ENCODE data around the gene ASXL1. TPM values are rescaled to one million over a fixed set of nuclear protein-coding genes. Genes with fewer than 3 reads are reported as not detected.
"Not testable (repeated sequence)": the region's sequence is repeated elsewhere in the genome, so short reads cannot be mapped to it uniquely, and the experiment has no call there.

ASXL1 gene
- total RNA-seq, 1 donor from 2014 or later, result 71.9 TPM

DNA sequence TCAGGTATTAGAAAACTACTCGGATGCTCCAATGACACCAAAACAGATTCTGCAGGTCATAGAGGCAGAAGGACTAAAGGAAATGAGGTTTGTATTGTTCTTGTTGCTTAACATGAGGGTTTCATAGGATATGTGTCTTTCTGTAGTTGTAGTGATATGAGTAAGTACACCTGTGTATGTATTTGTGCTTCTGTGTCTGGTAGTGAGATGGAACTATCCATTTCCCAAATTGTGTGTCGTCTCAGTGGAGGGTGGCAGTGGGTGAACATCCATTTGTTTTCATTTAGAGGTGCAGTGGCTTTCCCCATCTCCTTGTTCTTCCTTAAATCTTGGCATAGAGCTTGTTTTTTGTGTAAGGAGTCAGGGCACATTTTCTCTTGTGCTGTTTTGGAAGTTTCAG is 8.2 kb downstream of the ASXL1 start:
- Histone ChIP-seq H3K9me3 (no peaks in the 10 kb centered on the region), H3K4me1 (peaks cover 59% of the 10 kb centered on the region), H3K36me3 (peaks cover 34% of the 10 kb centered on the region), H3K27me3 (ENCODE audit: low read depth) (no peaks in the 10 kb centered on the region), H3K27ac (no peak overlapping the region), H3K4me3 (no peak overlapping the region)
- TF ChIP-seq CTCF (IDR thresholded peaks at IDR 0.05), result no peak
- ATAC-seq (no peak), DNase-seq (no peak)
- intact Hi-C loops (cut with DNase I), result no loop called here

- ATAC-seq, result no peak
- Histone ChIP-seq H3K9me3 (no peaks in the 10 kb centered on the region), H3K4me3 (no peak overlapping the region), H3K27me3 (ENCODE audit: low read depth) (no peaks in the 10 kb centered on the region), H3K27ac (no peak overlapping the region), H3K4me1 (peaks cover 41% of the 10 kb centered on the region), H3K36me3 (peaks cover 53% of the 10 kb centered on the region)
- TF ChIP-seq CTCF (IDR thresholded peaks at IDR 0.05), result no peak
- intact Hi-C loops (cut with DNase I), result no loop called here
- no peak for DNase-seq
Measured at GRCh38 chr20:32368323-32368722, 10.2 kb downstream of the ASXL1 start.

DNA sequence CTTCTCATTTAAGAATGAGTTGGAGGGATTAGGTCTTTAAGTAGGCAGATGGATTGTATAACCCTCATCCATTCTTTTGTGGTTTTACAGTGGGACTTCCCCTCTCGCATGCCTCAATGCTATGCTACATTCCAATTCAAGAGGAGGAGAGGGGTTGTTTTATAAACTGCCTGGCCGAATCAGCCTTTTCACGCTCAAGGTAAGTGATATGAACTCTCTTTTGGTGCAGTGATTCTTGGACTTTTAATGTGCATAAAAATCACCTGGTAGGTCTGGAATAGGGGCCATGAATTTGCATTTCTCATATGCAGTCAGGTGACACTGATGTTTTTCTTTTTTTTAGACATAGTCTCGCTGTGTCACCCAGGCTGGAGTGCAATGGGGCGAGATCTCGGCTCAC is 10.8 kb downstream of the ASXL1 start:
- H3K27me3 ChIP-seq (ENCODE audit: low read depth), result no peaks in the 10 kb centered on the region
- peak in 1 of 2 donors; percentile 61 for ATAC-seq
- no peak overlapping the region for H3K4me3 ChIP-seq
- H3K36me3 ChIP-seq, result peaks cover 59% of the 10 kb centered on the region
- TF ChIP-seq CTCF (IDR thresholded peaks at IDR 0.05), result no peak
- intact Hi-C loops (cut with DNase I), result no loop called here
- peaks cover 37% of the 10 kb centered on the region for H3K4me1 ChIP-seq
- DNase-seq, result no peak
- H3K27ac ChIP-seq, result no peak overlapping the region
- no peaks in the 10 kb centered on the region for H3K9me3 ChIP-seq

GRCh38 chr20:32370897-32371296 is 12.8 kb downstream of the ASXL1 start:
- H3K36me3 ChIP-seq, result peaks cover 79% of the 10 kb centered on the region
- DNase-seq (no peak), ATAC-seq (no peak)
- no peak overlapping the region for H3K27ac ChIP-seq
- TF ChIP-seq CTCF (IDR thresholded peaks at IDR 0.05), result no peak
- intact Hi-C loops (cut with DNase I), result no loop called here
- no peaks in the 10 kb centered on the region for H3K27me3 ChIP-seq (ENCODE audit: low read depth)
- peaks cover 17% of the 10 kb centered on the region for H3K4me1 ChIP-seq
- H3K9me3 ChIP-seq, result no peaks in the 10 kb centered on the region
- no peak overlapping the region for H3K4me3 ChIP-seq

DNA sequence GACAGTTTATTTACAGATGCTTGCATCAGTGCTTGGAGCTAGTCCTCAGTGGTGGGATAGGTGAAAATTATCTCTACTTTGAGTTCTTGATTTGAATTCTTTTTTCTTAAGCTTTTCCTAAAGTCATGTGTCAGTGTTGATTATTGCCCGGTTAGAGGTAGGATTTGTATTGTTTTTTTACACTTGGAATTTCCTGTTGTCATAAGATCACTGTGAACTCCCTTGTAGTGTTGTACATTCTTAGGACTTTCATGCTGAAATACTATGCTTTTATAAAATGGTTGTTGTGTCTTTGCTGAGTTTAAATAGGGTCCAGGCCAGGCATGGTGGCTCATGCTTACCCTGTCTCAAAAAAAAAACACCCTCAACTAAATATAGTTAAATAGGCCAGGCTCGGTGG is 20.3 kb downstream of the ASXL1 start:
- intact Hi-C loops (cut with DNase I), result no loop called here
- no peaks in the 10 kb centered on the region for H3K27me3 ChIP-seq (ENCODE audit: low read depth)
- no peak for DNase-seq
- H3K4me1 ChIP-seq, result no peaks in the 10 kb centered on the region
- H3K9me3 ChIP-seq, result no peaks in the 10 kb centered on the region
- H3K36me3 ChIP-seq, result peaks cover 48% of the 10 kb centered on the region
- H3K27ac ChIP-seq, result no peak overlapping the region
- ATAC-seq, result no peak
- TF ChIP-seq CTCF (IDR thresholded peaks at IDR 0.05), result no peak
- no peak overlapping the region for H3K4me3 ChIP-seq

DNA sequence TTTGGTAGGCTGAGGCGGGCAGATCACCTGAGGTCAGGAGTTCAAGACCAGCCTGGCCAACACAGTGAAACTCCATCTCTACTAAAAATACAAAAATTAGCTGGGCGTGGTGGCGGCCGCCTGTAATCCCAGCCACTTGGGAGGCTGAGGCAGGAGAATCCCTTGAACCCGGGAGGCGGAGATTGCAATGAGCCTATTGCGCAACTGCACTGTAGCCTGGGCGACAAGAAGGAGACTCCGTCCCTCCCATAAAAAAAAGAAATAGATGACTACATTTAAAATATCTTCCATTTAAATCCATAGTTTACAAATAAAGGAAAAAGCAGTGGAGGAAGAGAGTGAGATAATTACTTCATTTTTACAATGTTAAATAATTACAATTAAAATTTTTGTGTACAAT is 21.9 kb downstream of the ASXL1 start:
- H3K4me3 ChIP-seq; H3K27me3 ChIP-seq (ENCODE audit: low read depth); intact Hi-C loops (cut with DNase I); H3K27ac ChIP-seq; ATAC-seq; H3K4me1 ChIP-seq; DNase-seq; H3K9me3 ChIP-seq: not testable (repeated sequence)
- H3K36me3 ChIP-seq, result peaks cover 32% of the 10 kb centered on the region
